Endothelial cell of hepatic sinusoid (primary cell): Measurements from ENCODE around the gene CDH12.
"Not testable (repeated sequence)": the region's sequence is repeated elsewhere in the genome, so short reads cannot be mapped to it uniquely, and the experiment has no call there.

Experiments
- in situ Hi-C: cut with HindIII; loops from 2 replicates; pipeline ENCODE4 v1.10.0; 2017; ENCODE audit warnings: low sequenced_read_pairs

The CDH12 gene

DNA sequence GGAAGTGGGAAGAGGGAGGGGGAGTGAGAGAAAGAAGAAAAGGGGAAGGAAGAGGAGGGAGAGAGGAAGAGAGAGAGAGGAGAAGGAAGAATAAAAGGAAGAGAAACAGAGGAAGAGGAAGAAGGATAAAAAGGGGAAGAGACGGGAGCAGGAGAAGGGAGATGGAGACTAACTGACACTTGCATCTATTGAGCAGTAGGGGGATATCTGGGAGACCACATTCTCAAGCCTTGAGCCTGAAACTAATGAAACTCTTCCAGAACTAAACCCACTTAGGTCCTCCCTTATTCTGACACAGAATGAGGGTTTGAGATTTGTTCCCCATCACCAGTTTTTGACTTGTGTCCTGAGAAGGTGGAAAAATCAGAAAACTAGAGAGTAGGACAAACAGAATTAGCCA, 533.3 kb downstream of the CDH12 start:
- in situ Hi-C loops = no loop called here

DNA sequence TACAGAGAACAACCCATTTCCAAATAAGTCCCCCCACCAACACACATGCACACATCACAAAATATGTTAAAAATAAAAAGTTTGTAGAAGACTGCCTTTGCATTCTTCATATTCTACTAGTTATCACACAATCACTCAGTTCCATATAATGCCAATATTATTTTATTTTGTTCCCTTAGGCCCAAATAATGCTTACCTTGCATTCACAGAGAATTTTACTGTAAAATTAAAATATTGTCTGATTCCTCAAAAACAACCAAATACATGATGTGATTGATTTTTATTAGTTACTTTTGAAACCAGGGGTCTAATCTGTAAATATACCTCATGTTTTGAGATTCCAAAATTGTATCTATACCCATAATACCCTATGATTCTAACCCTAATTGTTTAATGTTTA, 536.9 kb downstream of the CDH12 start:
- in situ Hi-C loops = no loop called here

DNA sequence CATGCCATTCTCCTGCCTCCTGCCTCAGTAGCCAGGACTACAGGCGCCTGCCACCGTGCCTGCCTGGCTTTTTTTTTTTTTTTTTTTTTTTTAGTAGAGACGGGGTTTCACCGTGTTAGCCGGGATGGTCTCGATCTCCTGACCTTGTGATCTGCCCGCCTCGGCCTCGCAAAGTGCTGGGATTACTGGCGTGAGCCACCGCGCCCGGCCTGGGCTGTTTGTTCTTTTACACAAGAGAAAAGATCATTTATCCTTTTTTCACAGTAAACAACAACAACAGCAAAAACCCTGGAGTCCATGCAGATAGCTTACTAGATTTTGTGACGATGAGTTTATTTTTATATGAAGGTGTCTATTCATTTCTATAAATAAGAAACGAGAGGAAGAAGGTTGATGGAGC, 538.1 kb downstream of the CDH12 start:
- in situ Hi-C loops = not testable (repeated sequence)

DNA sequence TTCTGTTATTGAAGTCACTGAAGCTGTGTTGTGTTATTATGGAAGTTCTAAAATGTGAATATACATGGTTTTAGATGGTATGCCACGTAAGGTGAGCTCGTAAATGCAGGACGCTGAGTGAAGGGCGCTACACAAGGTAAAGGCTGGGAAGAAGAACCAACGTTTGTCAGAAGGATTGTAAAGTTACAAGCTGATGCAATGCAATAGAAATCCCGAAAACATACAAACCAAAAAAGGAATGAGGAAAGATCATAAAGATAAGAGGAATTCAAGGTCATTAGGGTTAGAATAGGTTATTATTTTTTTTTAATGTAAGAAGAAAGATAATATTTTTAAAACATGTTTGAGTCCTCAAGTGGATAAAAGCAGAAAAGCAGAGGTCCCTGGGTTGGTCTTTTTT, 538.6 kb downstream of the CDH12 start:
- in situ Hi-C loops = no loop called here

DNA sequence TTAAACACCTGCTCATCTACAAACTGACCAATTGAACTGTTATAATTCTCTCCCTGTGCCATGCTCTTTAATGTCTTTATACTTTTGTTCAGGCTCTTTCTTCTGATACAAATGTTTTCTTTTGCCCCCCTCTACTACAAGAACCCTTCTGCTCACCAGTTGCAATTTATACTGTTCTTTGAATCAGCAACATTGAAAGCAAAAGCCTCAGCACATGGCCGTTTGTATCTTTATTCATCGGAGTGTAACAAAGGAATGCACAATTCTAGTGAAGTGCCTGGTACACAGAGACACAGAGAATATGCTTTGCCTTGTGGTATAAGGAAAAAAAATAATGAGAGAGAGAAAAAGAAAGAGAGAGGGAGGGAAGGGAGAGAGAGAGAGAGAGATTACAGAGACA, 547.1 kb downstream of the CDH12 start:
- in situ Hi-C loops = no loop called here

DNA sequence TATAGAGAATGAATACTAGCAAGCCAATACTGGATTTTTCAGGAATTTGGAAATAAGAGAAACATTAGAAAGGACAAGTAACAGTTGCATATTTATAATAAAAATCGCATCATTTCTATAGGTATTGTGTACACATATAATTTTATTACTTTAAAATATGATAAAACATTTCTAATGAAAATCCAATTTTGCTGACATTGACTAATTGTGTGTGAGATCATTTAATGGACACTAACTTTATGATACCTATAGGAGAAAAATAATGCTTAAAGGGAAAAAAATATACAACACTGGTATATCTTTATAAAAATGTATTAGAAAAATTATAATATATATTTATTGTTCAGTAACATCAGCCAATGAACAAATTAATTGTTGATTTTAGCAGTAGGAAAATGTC, 557.3 kb downstream of the CDH12 start:
- in situ Hi-C loops = no loop called here

DNA sequence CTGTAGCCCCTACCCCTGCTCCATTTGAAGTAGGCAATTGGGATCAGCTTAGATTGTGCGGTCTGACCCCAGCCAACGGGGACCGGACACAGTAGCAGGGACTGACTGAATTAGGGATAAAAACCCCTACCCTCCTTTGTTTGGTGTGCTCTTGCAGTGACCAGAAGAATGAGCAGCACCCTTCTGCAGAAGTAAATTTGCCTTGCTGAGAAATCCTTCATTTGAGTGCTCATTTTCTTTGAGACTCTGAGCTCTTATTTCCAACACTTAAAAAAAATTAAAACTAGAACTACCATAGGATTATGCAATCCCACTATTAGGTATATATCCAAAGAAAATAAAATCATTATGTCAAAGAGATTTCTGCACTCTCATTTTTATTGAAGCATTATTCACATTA, 560.0 kb downstream of the CDH12 start:
- in situ Hi-C loops = no loop called here

DNA sequence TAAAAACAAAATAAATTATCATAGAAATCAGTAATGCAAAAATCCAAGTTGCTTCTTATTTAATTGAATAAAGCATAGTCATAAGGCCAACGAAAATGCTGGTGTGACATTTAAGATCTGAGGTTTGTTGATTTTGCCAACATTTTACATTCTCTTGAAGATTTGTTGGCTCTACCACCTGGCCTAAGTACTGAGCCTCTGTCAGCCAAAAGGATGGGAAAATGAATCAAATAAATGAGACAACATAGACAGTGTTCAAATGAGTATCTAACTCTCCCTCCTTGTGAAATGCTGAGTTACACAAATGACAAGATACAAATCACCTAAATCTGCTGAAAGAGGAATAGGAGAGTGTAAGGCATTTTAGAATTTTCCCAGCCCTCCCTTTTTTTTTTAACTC, 575.0 kb downstream of the CDH12 start:
- in situ Hi-C loops = no loop called here

DNA sequence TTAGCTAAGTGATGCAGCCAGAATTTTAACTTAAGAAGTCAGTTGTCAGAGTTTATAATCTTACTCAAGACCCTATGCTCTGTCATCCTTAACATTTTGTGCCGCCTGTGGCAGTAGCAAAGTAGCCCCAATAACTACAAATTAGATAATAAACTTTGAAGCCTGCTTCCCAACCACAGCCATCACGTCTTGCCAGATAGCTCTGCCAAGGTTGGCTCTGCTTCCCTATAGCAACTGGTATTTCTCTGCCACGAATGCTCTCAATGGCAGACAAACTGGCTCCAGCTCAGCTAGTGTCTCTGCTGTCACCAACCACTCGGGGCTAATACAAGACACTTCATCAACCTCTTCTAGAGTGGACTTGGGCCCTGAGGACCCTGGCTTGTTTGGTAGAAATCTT, 576.1 kb downstream of the CDH12 start:
- in situ Hi-C loops = no loop called here

DNA sequence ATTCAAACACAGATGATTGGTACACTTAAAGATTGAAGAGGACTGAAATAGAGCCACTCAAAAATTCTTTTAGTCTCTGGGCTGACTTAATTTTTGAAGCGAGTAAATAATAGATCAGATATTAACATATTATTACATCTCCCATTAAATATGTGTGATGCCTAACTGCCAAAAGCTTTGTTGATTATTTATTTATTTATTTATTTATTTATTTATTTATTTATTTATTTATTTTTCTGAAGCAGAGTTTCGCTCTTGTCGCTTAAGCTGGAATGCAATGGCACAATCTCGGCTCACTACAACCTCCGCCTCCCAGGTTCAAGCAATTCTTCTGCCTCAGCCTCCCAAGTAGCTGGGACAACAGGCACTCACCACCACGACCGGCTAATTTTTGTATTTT, 587.3 kb downstream of the CDH12 start:
- in situ Hi-C loops = not testable (repeated sequence)

DNA sequence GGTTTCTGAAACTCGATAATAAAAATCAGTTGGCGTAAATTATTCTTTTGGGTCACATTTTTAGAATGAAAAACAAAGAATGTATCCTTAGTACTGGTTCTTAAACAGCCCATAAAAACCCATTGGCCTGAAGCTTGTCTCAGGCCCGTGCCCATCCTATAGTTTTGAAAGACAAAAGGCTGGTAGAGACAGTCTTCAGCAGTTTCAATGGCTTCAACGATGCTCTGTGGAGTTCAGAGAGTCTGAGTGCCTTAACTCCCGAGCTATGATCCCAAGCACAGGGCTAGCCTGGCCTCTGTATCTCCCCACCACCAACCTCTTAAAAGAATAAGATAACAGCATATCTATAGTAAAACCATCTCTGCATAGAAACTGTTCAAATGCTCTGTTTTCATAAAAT, 595.0 kb downstream of the CDH12 start:
- in situ Hi-C loops = no loop called here

DNA sequence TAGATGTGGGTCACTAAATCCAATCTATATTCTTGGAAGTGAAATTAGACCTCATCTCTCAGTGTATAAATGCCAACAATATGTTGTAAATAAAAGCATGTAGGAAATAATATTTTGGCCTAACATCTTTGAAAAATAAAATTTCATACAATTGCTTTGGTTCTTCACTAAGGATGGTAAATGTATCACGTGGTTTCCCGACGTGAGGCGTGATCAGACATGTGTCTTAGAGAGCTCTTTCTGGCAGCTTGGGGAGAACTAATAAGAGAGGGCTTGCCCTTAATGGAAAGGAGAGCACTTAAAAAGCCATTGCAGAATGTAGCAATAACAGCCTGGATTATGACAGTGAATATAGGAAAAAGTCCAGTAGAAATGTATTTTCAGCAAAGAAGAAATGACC, 602.6 kb downstream of the CDH12 start:
- in situ Hi-C loops = no loop called here

DNA sequence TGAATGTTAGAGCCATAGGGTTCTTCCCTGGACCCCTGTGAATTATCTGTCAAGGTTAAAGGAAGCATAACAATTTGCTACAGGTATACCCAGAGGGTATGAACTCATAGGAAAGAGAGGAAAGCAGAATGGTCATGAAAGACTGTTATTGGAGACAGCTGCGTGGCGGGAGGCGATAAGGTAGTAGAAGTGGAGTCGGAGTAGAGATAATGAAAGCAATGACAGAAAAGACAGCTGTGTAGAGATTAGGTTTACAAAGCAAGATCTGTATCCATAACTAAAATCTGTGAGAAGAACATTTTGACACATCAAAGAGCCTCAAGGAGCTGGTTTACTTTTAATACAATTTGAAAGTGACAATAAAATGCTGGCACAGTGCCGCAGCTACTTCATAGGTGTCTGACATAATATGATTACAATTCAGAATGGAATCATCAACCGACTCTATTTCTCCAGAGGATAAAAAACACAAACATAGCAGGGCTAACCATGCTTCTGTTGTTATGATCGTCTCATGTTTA, 603.9 kb downstream of the CDH12 start:
- in situ Hi-C loops = no loop called here

DNA sequence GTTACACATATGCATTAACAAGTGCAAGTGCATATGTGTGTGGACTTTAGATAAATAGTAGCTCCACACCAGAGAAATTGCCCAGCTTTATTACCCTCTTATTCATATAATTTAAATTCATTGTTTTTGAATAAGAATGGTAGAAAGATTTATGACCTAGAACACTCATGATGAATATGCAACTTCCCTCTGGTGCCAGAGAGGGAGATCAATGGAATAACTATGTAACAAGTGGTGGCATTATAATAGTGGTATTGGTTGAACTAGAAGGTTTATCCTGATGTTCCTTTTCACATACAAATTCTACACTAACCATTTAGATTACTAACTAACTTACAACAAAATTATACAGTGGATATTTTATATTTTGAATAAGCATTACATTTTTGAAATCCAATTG, 607.4 kb downstream of the CDH12 start:
- in situ Hi-C loops = no loop called here

DNA sequence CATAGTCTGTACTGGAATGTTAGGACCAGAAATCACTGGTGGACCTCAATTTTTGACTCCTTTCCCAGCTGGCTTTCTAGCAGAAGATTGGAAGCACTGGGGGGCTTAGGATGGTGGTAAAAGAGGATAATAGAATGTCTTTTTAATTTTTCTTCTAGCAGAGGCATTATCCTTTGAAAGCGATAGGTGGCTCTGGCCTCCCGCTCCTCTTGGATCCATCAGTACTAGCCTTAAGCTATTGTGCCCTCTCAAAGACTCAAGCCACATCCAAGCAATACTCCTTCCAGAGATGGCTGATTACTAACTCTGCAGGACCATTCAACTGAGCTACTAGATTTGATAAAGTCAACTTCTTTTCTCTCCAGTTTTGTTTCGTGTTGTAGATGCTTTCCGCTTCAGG, 610.6 kb downstream of the CDH12 start:
- in situ Hi-C loops = no loop called here

DNA sequence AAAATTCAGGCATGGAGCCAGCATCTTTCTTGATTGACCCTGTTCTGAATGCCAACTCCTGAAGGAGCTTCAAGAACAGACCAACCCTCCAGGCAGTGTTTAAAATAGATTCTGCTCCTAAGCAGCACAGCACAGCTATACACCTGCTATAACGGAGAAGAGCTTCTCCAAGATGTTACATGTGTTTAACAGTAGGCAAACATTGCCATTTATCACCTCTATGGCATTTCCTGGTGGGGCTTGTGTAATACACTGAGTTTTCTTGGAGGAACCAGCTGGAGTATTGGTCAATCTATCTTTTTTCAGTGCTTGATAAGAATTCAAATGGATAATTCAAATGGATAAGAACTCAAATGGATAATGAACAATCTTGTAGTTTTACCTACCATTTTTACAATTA, 615.1 kb downstream of the CDH12 start:
- in situ Hi-C loops = no loop called here

DNA sequence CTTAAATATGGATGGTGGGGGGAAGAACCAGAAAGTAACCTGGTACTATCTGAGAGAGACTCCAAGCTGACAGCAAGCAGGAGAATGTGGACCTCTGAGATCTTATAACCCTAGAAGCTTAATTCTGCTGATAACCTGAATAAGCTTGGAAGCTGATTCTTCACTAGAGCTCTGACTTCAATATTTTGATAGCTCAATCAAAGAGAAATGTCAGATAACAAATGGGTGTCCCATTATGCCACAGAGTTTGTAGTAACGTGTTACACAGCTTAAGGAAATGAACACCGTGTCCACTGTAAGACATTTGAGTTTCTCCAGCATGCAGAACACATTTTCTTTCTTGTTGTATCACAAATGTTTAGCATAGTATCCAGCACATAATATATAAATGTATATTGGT, 626.7 kb downstream of the CDH12 start:
- in situ Hi-C loops = no loop called here

DNA sequence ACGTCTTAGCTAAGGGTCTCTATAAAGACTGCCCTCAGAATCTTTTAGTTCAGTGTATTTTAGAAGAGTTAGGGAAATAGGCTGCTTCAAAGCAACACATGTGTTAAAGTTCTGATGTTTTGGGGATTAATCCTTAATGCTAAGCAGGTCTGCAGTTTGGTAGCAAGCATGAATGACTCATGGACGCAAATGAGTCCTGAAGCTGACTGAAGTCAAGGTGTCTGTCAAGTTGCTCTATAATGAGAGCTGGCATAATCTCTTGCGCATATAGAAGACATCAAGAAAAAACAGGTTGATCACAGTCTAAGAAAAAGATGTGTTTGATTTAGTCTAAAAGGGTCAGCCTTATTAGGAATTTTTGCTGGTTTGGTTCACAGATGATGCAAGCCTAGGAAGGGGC, 630.1 kb downstream of the CDH12 start:
- in situ Hi-C loops = no loop called here

DNA sequence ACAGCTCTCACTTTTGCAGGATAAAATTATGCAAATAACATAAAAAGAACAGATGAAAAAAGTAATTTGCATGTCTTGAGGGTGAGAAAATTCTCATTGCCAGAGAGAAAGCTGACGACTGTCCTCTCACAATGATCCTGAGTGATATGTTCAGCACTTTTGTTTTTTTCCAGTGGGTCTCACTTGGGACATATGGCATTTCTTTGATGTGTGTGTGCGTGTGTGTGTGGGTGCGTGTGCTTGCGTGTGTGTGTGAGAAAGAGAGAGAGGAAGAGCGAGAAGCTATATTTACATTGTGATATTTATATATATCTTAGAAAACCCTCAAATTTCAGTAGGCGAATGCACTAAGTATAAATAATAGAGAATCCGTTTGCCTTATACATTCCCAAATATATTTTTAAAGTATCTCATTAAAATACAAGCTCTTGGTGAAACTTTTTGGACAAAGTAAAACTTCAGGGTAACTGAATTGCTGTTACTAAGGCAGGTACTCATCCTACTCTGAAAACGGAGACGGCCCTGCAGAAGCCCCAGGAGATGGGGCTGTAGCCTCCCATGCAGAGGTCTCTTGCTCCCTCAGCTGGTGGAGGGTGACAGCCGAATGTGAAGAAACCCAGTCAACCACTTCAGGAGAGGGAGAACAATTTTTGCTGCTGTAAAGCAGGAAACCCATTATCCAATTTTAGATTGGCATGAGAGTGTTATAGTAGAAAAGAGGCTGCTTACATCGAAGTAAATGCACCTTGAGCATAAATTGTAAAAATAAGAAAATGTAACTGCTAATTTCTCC, 639.2 kb downstream of the CDH12 start:
- in situ Hi-C loops = not testable (repeated sequence)

DNA sequence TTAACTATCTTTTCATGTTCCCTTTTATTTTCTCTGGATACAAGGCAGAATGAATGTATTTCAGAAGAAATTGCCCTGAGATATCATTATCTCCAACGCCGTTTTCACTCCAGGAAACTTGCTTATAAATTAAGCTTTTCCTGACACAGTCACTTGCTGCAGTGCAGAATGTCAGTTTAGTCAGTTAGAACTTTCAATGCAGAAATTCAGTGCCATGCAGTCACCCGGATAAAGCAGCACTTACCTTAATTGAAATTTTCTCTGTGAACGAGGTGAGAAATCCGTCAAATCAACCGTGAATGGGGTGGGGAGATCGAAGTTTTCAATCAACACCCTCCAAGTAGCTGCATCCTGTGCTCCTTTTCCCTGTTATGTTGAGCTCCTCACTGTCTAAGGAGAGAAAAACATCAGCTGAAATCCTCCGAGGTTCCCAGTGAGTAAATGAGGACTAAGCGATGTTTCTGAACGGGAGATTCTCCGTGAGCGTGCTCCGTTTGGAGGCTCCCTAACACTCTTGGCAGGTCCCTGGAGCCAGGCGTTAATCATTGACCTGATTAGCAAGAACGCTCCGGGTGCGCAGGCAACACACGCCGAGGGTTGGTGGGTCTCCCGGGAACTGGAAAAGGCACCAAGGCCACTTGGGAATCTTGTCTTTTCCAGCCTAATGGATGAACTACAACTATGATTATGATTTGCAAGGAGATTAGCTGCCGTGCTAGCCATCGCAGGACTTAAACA, 640.7 kb downstream of the CDH12 start:
- in situ Hi-C loops = not testable (repeated sequence)

DNA sequence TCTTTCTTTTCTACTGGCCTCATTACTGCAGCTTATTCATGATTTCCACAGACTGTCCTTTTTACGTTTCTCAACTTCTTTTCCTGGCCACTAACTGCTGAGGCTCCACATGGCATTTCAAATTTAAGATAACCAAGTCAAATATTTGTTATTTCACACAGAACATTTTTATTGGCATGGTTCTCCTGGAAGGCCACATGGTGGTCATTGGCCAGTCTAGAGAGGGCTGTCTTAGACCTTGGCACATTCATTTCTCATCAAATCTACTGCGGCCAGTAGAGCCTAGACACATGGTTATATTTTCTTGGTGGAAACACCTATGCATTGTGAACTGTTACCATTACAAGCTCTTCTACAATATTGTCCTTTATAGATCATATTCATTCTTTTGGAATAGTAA, 644.7 kb downstream of the CDH12 start:
- in situ Hi-C loops = not testable (repeated sequence)

DNA sequence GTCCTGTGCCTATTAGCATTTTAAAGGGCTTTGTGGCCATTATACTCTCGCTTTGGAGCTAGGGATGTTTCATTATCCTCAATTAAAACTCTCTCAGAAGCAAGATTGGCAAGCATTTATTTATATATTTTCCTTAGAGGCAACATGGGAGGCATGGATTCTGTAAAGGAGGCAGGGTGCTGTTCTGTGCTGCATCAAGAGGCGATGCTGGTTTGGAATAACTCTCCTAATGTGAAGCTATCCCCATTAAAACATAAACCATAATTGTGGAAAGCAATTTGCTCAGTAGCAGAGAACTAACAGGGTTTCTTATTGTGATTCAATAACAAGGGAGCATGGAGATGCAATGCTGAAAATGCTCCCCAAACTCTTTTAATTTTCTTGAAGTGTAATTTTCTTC, 664.5 kb downstream of the CDH12 start:
- in situ Hi-C loops = not testable (repeated sequence)
